HG02981 (cell line): ENCODE data around the gene ZMYND8.
"Not testable (repeated sequence)": the region's sequence is repeated elsewhere in the genome, so short reads cannot be mapped to it uniquely, and the experiment has no call there.

Experiments
- ATAC-seq: cut with Tn5 transposase; IDR thresholded peaks from one replicate; pipeline ENCODE4 v1.9.1; 2021; ENCODE audit warnings: mild to moderate bottlenecking, moderate library complexity; ENCODE audit not compliant: unreplicated experiment

Gene ZMYND8

GRCh38 chr20:47188540-47188939, 168.0 kb downstream of the ZMYND8 start:
- ATAC-seq, result no peak

- ATAC-seq, result no peak
Observed at GRCh38 chr20:47187450-47188195, 168.9 kb downstream of the ZMYND8 start.

GRCh38 chr20:47183367-47183766, 173.1 kb downstream of the ZMYND8 start:
- no peak for ATAC-seq

GRCh38 chr20:47181056-47181862, 175.2 kb downstream of the ZMYND8 start:
- ATAC-seq, result no peak

- no peak for ATAC-seq
Observed at GRCh38 chr20:47179267-47179666, 177.2 kb downstream of the ZMYND8 start.

- no peak for ATAC-seq
Observed at GRCh38 chr20:47178851-47179250, 177.6 kb downstream of the ZMYND8 start.

GRCh38 chr20:47178277-47178676, 178.2 kb downstream of the ZMYND8 start:
- no peak for ATAC-seq

GRCh38 chr20:47176217-47176616, 180.3 kb downstream of the ZMYND8 start:
- not testable (repeated sequence) for ATAC-seq

- ATAC-seq, result no peak
Observed at GRCh38 chr20:47175493-47175892, 181.0 kb downstream of the ZMYND8 start.

GRCh38 chr20:47174456-47175243, 181.8 kb downstream of the ZMYND8 start:
- ATAC-seq, result no peak

GRCh38 chr20:47173596-47174216, 182.8 kb downstream of the ZMYND8 start:
- no peak for ATAC-seq

GRCh38 chr20:47172579-47172978, 183.9 kb downstream of the ZMYND8 start:
- ATAC-seq, result no peak

GRCh38 chr20:47167846-47168245, 188.7 kb downstream of the ZMYND8 start:
- ATAC-seq, result no peak

GRCh38 chr20:47165376-47165865, 191.1 kb downstream of the ZMYND8 start:
- no peak for ATAC-seq

GRCh38 chr20:47164140-47164539, 192.4 kb downstream of the ZMYND8 start:
- no peak for ATAC-seq

- no peak for ATAC-seq
Observed at GRCh38 chr20:47161411-47161810, 195.1 kb downstream of the ZMYND8 start.

- ATAC-seq, result no peak
Observed at GRCh38 chr20:47160992-47161391, 195.5 kb downstream of the ZMYND8 start.

GRCh38 chr20:47160240-47160639, 196.3 kb downstream of the ZMYND8 start:
- ATAC-seq, result no peak
